WTC11 (cell line): Measurements from ENCODE around the gene CNTN5.

Source experiments
- ARID4B ChIP-seq: sonication (generic); formaldehyde crosslinking; IDR thresholded peaks from 2 replicates; pipeline ENCODE4 v1.8.0; 2023; ENCODE audit warnings: missing genetic modification reagents, mild to moderate bottlenecking, borderline replicate concordance
- ATF3 ChIP-seq: sonication (generic); formaldehyde crosslinking; conservative IDR thresholded peaks from 2 replicates; pipeline ENCODE4 v1.8.1; 2022; ENCODE audit warnings: mild to moderate bottlenecking, missing genetic modification reagents
- CREB1 ChIP-seq: sonication (generic); formaldehyde crosslinking; IDR thresholded peaks from 2 replicates; pipeline ENCODE4 v1.8.0; 2023; ENCODE audit warnings: mild to moderate bottlenecking, missing genetic modification reagents
- CREM ChIP-seq: sonication (generic); formaldehyde crosslinking; IDR thresholded peaks from 2 replicates; pipeline ENCODE4 v1.8.1; 2022; ENCODE audit warnings: mild to moderate bottlenecking, missing genetic modification reagents, moderate library complexity
- CTCF ChIP-seq: fragments of 200-600 bp; IDR thresholded peaks from 2 replicates; pipeline ENCODE4 v1.8.0; 2022; ENCODE audit warnings: antibody characterized with exemption
- ELF4 ChIP-seq: sonication (generic); formaldehyde crosslinking; IDR thresholded peaks from 2 replicates; pipeline ENCODE4 v1.8.1; 2022; ENCODE audit warnings: low read depth, mild to moderate bottlenecking, moderate library complexity, missing genetic modification reagents
- HMGA2 ChIP-seq: fragments of 250-450 bp; sonication (Bioruptor Pico); IDR thresholded peaks from 2 replicates; pipeline ENCODE4 v1.4.0; 2021; ENCODE audit warnings: mild to moderate bottlenecking, moderate library complexity
- MAX ChIP-seq: sonication (generic); formaldehyde crosslinking; IDR thresholded peaks from 2 replicates; pipeline ENCODE4 v1.8.0; 2022; ENCODE audit warnings: mild to moderate bottlenecking, missing genetic modification reagents
- ZNF219 ChIP-seq: sonication (generic); formaldehyde crosslinking; IDR thresholded peaks from 2 replicates; pipeline ENCODE4 v1.8.0; 2023; ENCODE audit warnings: missing genetic modification reagents, mild to moderate bottlenecking, borderline replicate concordance
- ZNF263 ChIP-seq: sonication (generic); formaldehyde crosslinking; IDR thresholded peaks from 2 replicates; pipeline ENCODE4 v1.8.1; 2022; ENCODE audit warnings: low read depth, mild to moderate bottlenecking, moderate library complexity, missing genetic modification reagents
- ZNF317 ChIP-seq: sonication (generic); formaldehyde crosslinking; IDR thresholded peaks from 2 replicates; pipeline ENCODE4 v1.8.1; 2023; ENCODE audit warnings: low read depth, mild to moderate bottlenecking, moderate library complexity, missing genetic modification reagents, borderline replicate concordance
- ZNF532 ChIP-seq: fragments of 250-450 bp; sonication (Bioruptor Pico); IDR thresholded peaks from 2 replicates; pipeline ENCODE4 v1.9.0; 2021; ENCODE audit warnings: mild to moderate bottlenecking, borderline replicate concordance

- TF ChIP-seq ZNF532 (CRISPR knock-in tag) (no peak), MAX (CRISPR knock-in tag) (no peak), ZNF219 (CRISPR knock-in tag) (no peak), CREM (CRISPR knock-in tag) (no peak), CTCF (no peak), ELF4 (CRISPR knock-in tag) (no peak), ATF3 (CRISPR knock-in tag) (no peak), CREB1 (CRISPR knock-in tag) (no peak), ZNF317 (CRISPR knock-in tag) (no peak), HMGA2 (CRISPR knock-in tag) (no peak), ZNF263 (CRISPR knock-in tag) (no peak), ARID4B (CRISPR knock-in tag) (no peak)
These were observed 527.5 kb downstream of the CNTN5 start for GRCh38 chr11:99548264-99548663.
